Activated CD8-positive, alpha-beta memory T cell treated with anti-CD3 and anti-CD28 coated beads, Interleukin-2, amount 50 U/mL, for 1 hour (primary cell): ENCODE measurements around the gene HOXD9.

Experiments used
- DNase-seq: peaks from one replicate; pipeline ENCODE4 v3.0.0-alpha.2; 2020; ENCODE audit errors: extremely low read depth

The HOXD9 gene

DNA sequence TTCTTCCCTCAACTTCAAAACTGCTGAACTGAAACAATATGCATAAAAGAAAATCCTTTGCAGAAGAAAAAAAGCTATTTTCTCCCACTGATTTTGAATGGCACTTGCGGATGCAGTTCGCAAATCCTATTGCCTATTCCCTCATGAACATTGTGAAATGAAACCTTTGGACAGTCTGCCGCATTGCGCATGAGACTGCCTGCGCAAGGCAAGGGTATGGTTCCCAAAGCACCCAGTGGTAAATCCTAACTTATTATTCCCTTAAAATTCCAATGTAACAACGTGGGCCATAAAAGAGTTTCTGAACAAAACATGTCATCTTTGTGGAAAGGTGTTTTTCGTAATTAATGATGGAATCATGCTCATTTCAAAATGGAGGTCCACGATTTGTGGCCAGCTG is 15.4 kb downstream of the HOXD9 start:
- DNase-seq = no peak

DNA sequence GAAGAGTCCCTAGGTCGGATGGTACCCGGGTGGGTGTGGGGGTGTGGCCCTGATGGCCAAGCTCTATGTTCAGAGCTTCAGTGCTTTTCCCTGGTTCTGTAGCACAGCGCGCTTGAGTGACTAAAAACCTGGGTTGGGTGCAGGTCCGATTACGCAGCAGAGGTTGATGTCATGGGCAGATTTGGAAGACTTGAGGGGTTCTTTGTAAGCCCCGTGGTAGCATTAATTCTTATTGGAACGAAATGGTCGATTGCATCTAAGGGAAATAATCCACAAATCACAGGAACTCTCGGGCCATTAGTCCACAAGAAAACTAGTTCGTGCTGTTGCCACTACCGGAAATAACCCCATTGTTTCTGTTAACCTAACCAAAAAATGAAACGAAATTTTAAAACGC is 16.0 kb downstream of the HOXD9 start:
- DNase-seq = no peak

DNA sequence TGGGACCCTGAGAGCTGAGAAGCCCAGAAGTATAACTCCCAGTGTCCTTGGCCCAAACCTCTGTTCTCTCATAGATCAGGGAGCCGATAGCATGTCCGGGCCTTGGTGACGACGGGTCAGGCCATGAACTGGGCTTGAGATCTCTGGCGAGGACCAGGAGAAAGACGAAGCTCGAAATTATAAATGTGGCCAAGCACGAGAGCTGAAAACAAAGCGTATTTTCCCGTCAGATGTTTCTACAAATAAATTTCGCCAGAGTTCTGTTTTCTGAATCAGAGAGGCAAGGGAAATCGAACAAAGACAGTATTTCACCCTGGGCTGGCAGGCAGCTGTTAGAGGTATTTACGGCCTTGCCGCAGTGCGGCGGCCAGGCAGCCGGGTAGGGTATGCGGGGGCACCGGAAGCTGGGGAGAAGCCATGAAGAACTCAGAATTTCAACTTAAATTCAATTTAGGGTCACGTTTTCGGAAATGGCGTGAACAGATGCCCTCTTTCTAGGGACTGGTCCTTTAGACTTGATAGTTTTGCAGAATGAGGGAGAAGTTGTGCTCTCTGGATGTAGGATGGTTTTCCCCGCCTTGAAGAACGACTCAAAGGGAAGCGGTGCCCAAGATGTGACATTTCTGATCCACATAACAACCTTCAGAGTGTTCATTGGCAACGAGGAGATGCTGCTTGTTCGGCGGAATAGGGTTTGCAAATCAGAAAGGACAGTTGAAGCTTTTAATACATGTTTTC is 16.6 kb downstream of the HOXD9 start:
- no peak for DNase-seq

DNA sequence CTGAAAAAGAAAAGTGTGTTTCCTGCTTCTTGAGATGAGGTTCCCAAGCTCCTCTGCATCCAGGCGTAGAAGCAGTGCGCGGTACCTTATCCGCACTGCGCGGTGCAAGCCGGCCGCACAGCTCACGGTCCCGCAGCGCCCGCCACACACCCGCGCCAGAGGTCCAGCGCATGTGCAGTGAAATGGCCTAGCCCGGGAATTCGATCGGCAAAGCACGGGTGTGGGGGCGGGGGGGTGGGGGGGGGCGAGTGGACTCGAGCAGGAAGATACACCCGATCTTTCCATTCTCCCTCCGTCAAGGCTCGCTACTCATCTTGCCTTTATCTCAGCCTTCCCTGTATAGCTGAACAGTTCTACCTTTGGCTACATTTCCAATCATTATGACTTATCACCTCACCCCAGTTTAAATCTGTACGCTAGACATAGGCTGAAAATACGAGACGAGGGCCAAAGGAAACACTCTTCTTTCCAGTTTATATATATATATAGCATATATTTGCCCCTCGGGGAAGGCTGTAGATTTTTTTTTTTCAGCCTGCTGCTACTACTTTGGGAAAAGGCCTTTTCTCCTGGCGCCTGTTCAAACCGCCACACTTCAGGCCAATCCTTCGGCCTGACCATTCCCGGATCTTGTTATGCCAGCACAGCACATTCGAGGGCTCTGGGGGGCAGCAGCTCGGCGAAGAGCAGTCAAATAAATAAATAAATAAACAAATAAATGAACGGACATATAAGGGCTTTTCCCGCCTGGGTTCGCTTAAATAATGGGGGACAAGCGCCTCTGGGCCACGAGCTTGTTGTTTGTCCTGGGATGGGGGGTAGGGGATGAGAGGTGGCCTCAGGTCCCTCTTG is 17.4 kb downstream of the HOXD9 start:
- DNase-seq = no peak

DNA sequence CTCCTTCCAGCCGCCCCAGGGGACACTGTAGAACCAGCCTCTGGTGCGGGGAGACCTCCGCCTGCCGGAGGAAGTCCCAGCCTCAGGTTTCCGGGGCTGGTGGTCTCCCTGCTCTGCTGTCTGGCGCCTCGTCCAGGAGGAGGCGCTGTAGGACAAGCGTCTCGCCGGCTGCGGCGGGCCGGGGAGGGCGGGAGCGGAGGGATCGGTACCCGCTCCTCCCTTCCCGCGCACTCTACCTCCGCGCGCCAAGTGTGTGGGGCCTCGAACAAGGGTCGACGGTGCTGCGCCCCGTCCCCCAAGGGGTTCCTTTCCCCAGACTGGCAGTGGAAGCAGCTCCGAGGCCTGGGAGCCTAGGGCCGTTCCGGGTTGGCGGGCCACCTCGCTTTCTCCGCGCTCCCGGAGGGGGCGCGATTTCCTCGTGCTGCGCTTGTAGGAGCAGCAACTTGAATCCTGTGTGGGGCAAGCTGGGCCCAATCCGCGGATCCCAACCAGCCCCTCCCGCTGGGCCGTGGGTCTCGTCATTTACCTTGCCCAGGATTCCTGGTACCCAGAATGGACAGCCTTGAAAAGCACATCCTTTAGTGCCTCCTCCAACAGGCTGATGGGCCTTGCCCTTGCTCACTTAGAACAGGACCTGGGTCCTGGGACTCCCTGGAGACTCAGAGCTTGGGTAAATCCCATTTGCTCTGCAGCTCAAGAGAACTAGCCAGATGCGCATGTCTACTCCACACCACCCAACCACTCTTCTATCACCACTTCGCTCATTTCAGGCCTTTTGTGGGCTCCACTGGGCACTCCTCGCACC is 18.2 kb downstream of the HOXD9 start:
- no peak for DNase-seq

DNA sequence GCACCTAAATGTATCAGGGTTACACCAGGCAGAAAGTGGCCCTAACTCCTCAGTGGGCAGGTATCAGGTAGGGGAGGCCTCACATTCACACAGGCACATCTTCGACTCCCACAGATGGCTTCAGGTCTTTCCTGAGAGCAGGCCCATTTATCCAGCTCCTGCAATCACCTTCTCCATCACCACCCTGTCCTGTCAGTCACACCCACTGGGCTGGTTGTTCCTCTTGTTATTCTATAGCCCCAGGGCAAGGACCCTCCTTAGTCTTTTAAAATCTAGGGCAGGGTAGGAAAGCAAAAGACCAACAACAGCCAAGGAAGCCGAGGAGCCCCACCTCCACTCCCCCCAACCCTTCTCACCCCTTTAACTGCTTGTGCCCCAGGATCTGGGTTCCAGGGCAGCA is 19.8 kb downstream of the HOXD9 start:
- DNase-seq = no peak

DNA sequence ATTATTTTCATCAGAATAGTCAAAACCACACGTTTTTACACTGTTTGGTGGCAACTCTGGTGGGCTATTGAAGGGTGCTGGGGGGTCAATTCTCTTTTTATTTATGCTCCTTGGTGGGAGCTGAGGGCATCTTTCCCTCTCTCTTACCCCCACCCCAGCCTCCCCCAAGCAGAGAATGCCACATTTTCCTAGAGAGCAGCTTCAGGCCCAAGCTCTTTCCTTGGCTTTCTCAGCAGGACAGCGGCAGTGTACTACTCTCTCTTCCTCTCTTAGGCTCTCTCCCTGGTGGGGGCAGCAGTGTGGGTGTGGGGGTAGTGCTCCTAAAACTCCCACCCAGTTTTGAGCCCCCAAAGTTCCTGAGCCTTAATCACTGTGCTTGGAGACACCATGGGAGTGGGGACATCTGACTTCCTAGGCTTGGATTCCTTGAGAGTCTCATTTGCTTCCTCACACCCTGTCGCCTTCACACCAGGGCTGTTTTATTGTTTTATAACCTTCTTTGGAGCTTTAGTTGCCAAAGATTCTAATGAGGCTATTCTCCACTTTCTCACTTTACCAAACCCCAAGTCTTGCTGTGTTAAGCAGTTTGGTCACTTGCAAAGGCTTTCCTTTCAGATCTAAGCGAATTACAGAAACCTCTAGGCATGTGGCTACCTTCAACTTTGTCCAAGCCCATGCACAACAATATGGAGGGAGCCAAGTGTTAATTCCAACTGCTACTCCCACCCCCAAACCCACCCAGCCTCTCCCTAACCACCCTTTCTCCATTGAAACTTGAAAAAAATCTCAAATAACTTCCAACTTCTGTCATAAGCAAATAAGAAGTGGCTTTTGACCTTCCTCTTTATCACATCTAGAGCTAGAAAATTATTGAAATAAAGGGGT is 22.8 kb downstream of the HOXD9 start:
- no peak for DNase-seq

DNA sequence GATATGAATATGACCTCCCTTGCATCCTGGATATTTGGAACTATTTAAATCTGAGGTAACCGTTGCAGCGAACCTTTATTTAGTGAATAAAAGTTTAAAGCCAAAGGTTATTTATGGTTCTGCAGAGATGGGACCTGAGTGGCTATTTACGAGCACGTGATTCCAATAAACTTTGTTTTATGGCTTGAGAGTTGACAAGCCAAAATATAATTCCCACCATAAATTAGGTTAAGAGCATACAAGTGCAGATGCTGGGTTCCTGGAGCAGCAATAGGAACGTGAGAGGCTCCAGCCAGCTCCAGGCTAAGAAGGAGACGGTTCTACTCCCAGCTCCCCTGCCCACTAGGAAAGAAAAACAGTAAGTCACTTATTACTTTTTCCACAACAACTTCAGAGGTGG is 23.6 kb downstream of the HOXD9 start:
- DNase-seq = no peak

DNA sequence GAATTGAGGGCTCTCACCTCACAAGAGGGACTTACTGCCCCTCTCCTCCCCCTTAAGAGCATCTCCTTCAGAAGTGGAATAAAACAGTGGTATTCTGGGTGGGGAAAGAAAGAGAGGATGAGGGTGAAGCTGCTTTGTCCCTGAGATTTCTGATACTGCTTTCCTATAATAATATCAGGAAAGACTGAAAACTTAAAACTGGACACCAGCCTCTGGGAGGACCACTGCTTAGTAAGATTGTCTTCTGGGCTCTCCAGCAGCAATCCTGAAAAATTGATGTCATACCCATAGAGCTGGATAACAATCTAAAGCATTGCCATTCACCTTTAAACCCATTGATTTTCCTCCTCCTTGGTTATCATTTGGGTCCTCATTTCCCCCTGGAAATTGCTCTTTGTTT is 24.1 kb downstream of the HOXD9 start:
- DNase-seq = no peak

DNA sequence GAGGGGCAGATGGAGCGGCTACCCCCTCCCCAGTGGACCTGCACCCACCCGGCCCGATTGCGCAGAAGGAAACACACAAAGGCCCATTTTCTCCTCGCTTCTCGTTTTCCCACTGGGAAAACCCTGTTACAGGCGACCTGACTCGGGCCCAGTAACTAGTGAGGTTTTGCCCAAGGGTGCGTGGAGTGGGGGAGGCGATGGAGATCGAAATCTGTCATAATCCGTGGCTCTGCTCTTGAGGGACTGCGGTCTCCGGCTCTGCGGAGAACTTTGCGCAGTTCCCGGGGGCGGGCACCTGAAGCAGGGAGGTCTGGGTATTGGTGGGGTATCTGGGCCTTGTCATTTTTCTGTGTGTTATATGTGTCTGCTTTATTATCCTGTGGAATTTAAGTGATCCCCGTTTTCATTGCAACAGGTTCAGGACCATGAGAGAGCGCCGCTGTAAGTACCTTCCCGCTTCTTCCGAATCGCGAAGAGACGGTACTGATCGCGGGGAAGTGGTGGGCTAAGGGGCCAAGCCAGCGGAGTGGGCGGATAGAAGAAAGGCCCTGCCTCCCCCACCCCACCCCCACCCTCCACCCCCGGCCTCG is 24.8 kb downstream of the HOXD9 start:
- DNase-seq = no peak

DNA sequence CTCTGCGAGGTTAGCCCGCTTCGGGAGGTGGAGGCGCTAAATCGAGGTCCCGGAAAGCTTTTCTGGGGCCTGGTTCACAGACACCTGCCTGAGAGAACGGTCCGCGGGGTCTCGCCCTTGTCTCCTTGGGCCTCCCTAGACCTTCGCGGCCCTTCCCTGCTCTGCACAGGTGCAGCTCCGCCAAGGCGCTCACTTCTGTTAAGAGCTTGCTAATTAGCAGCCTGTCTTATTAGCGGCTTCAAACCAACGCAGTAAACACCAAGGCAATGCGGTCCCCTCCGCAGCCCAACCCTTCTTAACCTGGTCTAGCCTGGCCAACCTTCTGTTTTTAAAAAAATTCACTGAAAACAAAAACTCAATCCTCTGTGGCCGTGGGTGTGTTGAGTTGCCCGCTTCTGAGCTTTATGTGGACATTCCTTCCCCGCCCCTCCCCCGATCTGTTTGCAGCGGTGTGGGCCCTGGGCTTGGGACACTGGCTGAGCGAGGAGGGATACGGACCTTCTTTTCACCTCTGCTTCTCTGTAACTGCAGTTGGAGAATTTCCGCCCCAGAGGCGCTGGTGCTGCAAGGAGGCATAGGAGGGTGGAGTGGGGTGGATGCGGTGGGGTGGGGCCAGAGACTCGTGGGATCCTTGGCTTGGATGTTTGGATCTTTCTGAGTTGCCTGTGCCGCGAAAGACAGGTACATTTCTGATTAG is 25.4 kb downstream of the HOXD9 start:
- no peak for DNase-seq

DNA sequence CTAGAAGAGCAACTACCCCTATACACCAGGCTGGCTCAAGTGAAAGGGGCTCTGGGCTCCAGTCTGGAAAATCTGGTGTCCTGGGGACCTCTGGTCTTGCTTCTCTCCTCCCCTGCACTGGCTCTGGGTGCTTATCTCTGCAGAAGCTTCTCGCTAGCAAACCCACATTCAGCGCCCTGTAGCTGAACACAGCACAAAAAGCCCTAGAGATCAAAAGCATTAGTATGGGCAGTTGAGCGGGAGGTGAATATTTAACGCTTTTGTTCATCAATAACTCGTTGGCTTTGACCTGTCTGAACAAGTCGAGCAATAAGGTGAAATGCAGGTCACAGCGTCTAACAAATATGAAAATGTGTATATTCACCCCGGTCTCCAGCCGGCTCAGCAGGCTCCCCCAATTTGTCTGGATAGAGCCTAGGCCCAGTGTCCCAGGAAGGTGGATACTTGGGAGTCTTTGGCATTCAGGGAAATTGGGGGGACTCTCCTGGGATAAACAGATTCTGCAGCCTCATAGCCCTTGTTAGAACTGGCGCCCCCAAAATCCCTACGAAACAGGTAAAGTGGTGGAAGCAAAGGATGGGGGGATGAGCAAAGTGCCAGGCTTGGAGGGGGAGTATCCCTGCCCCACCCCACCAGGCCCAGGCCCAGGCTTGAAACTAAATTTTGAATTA is 26.4 kb downstream of the HOXD9 start:
- DNase-seq = no peak

DNA sequence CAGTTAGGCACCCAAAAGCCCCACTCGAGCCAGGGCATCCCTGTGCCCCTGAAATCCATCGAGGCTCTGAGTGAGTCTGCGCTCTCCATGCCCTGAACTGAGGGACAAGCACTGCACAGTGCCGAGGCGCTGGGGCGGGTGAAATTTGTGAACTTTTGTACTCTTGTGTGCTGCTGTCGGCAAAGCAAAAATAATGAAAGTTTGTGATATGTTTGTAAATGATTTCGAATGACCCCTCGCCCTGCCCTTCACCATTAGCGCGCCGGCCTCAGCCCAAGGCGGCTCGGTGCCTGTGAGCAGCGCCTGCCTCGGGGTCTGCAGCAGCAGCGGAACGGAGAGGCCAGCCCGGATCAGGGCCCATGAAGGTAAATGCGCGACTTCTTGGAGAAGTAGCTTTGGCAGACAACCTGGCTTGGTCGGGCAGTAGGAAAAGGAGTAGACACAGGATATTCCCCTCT is 27.0 kb downstream of the HOXD9 start:
- DNase-seq = no peak

DNA sequence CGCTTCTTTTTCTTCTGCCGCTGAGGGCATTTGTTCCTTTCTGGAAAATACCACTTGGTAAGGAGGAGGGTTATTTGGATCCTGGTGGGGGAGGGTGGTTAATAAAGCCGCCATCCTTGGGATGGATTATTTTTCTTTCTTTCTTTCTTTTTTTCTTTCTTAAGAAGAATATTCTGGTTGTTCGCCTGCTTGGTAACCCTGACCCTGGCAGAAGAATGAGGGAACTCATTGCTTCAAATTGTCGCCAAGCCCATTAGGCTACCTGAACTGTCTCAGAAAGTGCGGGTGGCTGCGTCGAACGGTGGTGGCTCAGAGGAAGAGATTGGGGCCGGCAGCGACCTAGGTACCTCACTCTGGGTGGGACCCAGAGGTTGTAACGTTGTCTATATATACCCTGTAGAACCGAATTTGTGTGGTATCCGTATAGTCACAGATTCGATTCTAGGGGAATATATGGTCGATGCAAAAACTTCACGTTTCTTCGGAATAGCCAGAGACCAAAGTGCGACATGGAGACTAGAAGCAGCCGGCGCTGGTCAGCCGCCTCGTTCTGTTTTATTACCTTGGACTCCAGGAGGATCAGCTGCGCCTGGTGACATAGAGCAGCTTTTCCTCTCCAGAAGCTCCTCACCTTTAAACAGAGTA is 27.5 kb downstream of the HOXD9 start:
- no peak for DNase-seq

DNA sequence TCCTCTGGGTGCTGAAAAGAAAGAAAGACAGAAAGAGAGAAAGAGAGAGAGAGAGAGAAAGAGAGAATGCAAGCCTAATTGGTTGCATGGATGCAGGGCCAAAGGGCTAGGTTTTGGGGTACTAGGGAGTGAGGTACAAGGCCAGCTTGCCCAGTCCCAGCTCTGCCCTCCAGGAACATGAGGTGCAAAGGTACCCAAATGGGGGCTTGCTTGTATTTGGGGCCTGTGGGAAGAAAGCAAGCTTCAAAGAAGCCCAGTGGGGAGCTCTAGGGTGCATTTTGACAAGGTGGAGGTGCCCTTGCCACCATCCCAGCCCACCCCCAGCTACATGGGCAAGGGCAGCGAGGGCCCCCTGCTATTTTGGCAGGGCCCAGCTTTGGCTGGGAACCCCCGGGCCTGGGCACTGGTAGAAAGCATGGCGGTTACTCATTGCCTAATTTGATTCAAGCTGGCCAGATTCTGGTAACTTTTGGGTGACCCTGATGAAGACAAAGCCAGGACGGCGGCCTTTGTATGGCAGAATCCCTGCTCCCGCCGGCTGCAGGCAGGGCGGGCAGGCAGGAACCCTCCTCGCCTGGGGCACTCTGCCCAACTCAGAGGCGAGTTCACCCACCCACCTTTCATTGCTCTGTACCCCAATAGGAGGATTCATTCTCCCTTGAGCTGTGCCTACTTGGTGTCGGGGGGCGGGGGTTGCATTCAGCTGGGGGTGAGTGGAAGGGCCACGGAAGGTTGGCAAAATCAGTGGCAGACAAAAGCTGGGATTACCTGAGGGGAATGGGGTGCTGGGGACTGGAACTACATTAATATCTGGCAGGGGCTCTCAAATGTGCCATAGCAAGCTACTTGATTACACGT is 28.3 kb downstream of the HOXD9 start:
- no peak for DNase-seq

DNA sequence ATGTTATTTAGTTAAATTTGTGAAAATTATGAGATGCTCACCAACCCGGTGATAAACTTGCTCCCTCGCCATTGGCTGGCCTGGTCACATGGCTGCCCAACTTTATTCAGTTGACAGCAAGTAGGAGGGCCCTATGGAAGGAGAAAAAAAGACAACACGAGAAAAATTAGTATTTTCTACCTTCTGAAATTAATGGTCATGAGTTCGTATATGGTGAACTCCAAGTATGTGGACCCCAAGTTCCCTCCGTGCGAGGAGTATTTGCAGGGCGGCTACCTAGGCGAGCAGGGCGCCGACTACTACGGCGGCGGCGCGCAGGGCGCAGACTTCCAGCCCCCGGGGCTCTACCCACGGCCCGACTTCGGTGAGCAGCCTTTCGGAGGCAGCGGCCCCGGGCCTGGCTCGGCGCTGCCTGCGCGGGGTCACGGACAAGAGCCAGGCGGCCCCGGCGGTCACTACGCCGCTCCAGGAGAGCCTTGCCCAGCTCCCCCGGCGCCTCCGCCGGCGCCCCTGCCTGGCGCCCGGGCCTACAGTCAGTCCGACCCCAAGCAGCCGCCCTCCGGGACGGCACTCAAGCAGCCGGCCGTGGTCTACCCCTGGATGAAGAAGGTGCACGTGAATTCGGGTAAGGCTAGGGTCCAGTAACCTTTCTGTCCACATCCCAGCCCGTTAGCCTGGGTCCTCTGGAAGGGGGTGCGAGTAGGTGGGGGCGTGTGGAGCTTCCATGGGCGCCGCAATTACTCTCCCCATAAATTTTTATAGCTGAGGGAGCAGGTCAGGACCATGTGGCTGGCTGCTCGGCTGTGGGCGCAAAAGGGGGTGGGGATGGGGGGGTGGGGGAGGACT is 29.1 kb downstream of the HOXD9 start, which contains the start of gene HOXD4:
Gene HOXD4 (plus strand): TSS at position 109 of the 846 bp plus-strand sequence. CDS start 84 bp downstream, at position 193.
- no peak for DNase-seq
